ENCODE measurements around the gene ABCG5. TPM values are rescaled to one million over a fixed set of nuclear protein-coding genes. Genes with fewer than 3 reads are reported as not detected.

Gene ABCG5
- total RNA-seq, 1 experiment from 2014 or later = not detected

GRCh38 chr2:43812006-43812405 lies 26.6 kb downstream of the ABCG5 start:
- DNase-seq (ENCODE audit: extremely low read depth, low read depth) = no peak

GRCh38 chr2:43810888-43811287 lies 27.8 kb downstream of the ABCG5 start:
- no peak for DNase-seq (ENCODE audit: extremely low read depth, low read depth)

- DNase-seq (ENCODE audit: extremely low read depth, low read depth) = no peak
Observed at GRCh38 chr2:43810452-43810851, 28.2 kb downstream of the ABCG5 start.

- no peak for DNase-seq (ENCODE audit: extremely low read depth, low read depth)
Observed at GRCh38 chr2:43806719-43807031, 32.0 kb downstream of the ABCG5 start.

- DNase-seq (ENCODE audit: extremely low read depth, low read depth) = no peak
Observed at GRCh38 chr2:43803113-43803512, 35.5 kb downstream of the ABCG5 start.

- no peak for DNase-seq (ENCODE audit: extremely low read depth, low read depth)
Observed at GRCh38 chr2:43802135-43802534, 36.5 kb downstream of the ABCG5 start.

GRCh38 chr2:43800894-43801293 lies 37.7 kb downstream of the ABCG5 start:
- no peak for DNase-seq (ENCODE audit: extremely low read depth, low read depth)

- DNase-seq (ENCODE audit: extremely low read depth, low read depth) = no peak
Observed at GRCh38 chr2:43798300-43798699, 40.3 kb downstream of the ABCG5 start.

- no peak for DNase-seq (ENCODE audit: extremely low read depth, low read depth)
Observed at GRCh38 chr2:43796206-43796605, 42.4 kb downstream of the ABCG5 start.

GRCh38 chr2:43794956-43795355 lies 43.7 kb downstream of the ABCG5 start:
- no peak for DNase-seq (ENCODE audit: extremely low read depth, low read depth)

GRCh38 chr2:43792653-43793052 lies 46.0 kb downstream of the ABCG5 start:
- no peak for DNase-seq (ENCODE audit: extremely low read depth, low read depth)

- DNase-seq (ENCODE audit: extremely low read depth, low read depth) = no peak
Observed at GRCh38 chr2:43791035-43791765, 47.4 kb downstream of the ABCG5 start.

- no peak for DNase-seq (ENCODE audit: extremely low read depth, low read depth)
Observed at GRCh38 chr2:43790147-43790546, 48.5 kb downstream of the ABCG5 start.

- no peak for DNase-seq (ENCODE audit: extremely low read depth, low read depth)
Observed at GRCh38 chr2:43788646-43789045, 50.0 kb downstream of the ABCG5 start.

GRCh38 chr2:43787895-43788294 lies 50.7 kb downstream of the ABCG5 start:
- no peak for DNase-seq (ENCODE audit: extremely low read depth, low read depth)

GRCh38 chr2:43778233-43778632 lies 60.4 kb downstream of the ABCG5 start:
- DNase-seq (ENCODE audit: extremely low read depth, low read depth) = no peak

GRCh38 chr2:43777306-43777926 lies 61.2 kb downstream of the ABCG5 start:
- DNase-seq (ENCODE audit: extremely low read depth, low read depth) = no peak

- no peak for DNase-seq (ENCODE audit: extremely low read depth, low read depth)
Observed at GRCh38 chr2:43776324-43776723, 62.3 kb downstream of the ABCG5 start.

- DNase-seq (ENCODE audit: extremely low read depth, low read depth) = no peak
Observed at GRCh38 chr2:43774617-43775016, 64.0 kb downstream of the ABCG5 start.

GRCh38 chr2:43773876-43774613 lies 64.6 kb downstream of the ABCG5 start, which contains the start of gene DYNC2LI1:
Gene DYNC2LI1 (plus strand): TSS chr2:43774039. CDS start chr2:43774139, 100 bp downstream.
- peak; percentile 91 for DNase-seq (ENCODE audit: extremely low read depth, low read depth)

- DNase-seq (ENCODE audit: extremely low read depth, low read depth) = no peak
Observed at GRCh38 chr2:43766006-43766405, 72.6 kb downstream of the ABCG5 start.

Measured in NCI-H460 (cell line).